H4 (cell line): ENCODE results near the gene PCBP2. TPM values are rescaled to one million over a fixed set of nuclear protein-coding genes. Genes with fewer than 3 reads are reported as not detected.
"Not testable (repeated sequence)": the region's sequence is repeated elsewhere in the genome, so short reads cannot be mapped to it uniquely, and the experiment has no call there.

Source experiments
- DNase-seq: peaks from one replicate; pipeline ENCODE4 v3.0.0-alpha.2; 2015; ENCODE audit warnings: low spot score
- total RNA-seq: library from RNA; depleted of rRNA; stranded (reverse); fragments of >200 nt; shearing (Covaris generic); gene quantifications from 2 replicates; pipeline ENCODE4 v1.2.3, GENCODE V29; 2014

The PCBP2 gene
- total RNA-seq, 1 experiment from 2014 or later, result 206 TPM

GRCh38 chr12:53472056-53472582 lies 20.2 kb downstream of the PCBP2 start:
- no peak for DNase-seq

GRCh38 chr12:53474077-53474476 lies 22.2 kb downstream of the PCBP2 start:
- DNase-seq, result no peak

GRCh38 chr12:53474819-53475218 lies 22.9 kb downstream of the PCBP2 start:
- no peak for DNase-seq

- no peak for DNase-seq
Observed at GRCh38 chr12:53476769-53477209, 24.9 kb downstream of the PCBP2 start.

GRCh38 chr12:53478865-53479264 lies 27.0 kb downstream of the PCBP2 start:
- no peak for DNase-seq

GRCh38 chr12:53479331-53479730 lies 27.4 kb downstream of the PCBP2 start:
- no peak for DNase-seq

GRCh38 chr12:53480491-53481442 lies 28.9 kb downstream of the PCBP2 start:
- no peak for DNase-seq

GRCh38 chr12:53481458-53481857 lies 29.6 kb downstream of the PCBP2 start:
- not testable (repeated sequence) for DNase-seq

- no peak for DNase-seq
Observed at GRCh38 chr12:53481939-53482586, 30.2 kb downstream of the PCBP2 start.

- no peak for DNase-seq
Observed at GRCh38 chr12:53482626-53483168, 30.8 kb downstream of the PCBP2 start.

- no peak for DNase-seq
Observed at GRCh38 chr12:53483225-53483978, 31.5 kb downstream of the PCBP2 start.

- DNase-seq, result no peak
Observed at GRCh38 chr12:53483979-53484377, 32.1 kb downstream of the PCBP2 start.

- no peak for DNase-seq
Observed at GRCh38 chr12:53484686-53485575, 33.0 kb downstream of the PCBP2 start.

GRCh38 chr12:53485955-53486735 lies 34.2 kb downstream of the PCBP2 start:
- no peak for DNase-seq

GRCh38 chr12:53486736-53487487 lies 35.0 kb downstream of the PCBP2 start:
- DNase-seq, result no peak

GRCh38 chr12:53489242-53489864 lies 37.5 kb downstream of the PCBP2 start:
- no peak for DNase-seq

- no peak for DNase-seq
Observed at GRCh38 chr12:53492188-53492587, 40.3 kb downstream of the PCBP2 start.

- peak; percentile 92 for DNase-seq
Observed at GRCh38 chr12:53492830-53493609, 41.1 kb downstream of the PCBP2 start.
